Ascending aorta (tissue), 2 donors: ENCODE data around the gene FOXG1. TPM values are rescaled to one million over a fixed set of nuclear protein-coding genes. Genes with fewer than 3 reads are reported as not detected.
A peak's percentile ranks its signal among the peaks of the same experiment; 100 is the strongest.

Experiments
- DNase-seq, 2 donors: peaks; one replicate each; pipeline ENCODE4 v3.0.0-alpha.2; 2019; ENCODE audit warnings: low spot score in 2 of 2
- H3K27ac ChIP-seq, 2 donors: fragments of 200-600 bp; sonication (generic); one replicate each; pipeline ENCODE4 v1.5.1; 2016 to 2017; ENCODE audit warnings: mild to moderate bottlenecking in 1 of 2
- H3K27me3 ChIP-seq: fragments of 200-600 bp; sonication (generic); one replicate; pipeline ENCODE4 v1.5.1; 2017
- H3K36me3 ChIP-seq, 2 donors: fragments of 200-600 bp; sonication (generic); one replicate each; pipeline ENCODE4 v1.5.1; 2016
- H3K4me1 ChIP-seq, 2 donors: fragments of 200-600 bp; sonication (generic); one replicate each; pipeline ENCODE4 v1.5.1; 2016 to 2017; ENCODE audit warnings: mild to moderate bottlenecking in 1 of 2
- H3K4me3 ChIP-seq, 2 donors: fragments of 200-600 bp; sonication (generic); one replicate each; pipeline ENCODE4 v1.5.1; 2016 to 2017; ENCODE audit warnings: mild to moderate bottlenecking in 1 of 2
- H3K9me3 ChIP-seq, 2 donors: fragments of 200-600 bp; sonication (generic); one replicate each; pipeline ENCODE4 v1.5.1; 2016
- CTCF ChIP-seq, 3 experiments: fragments of 200-600 bp in 2 of 3; fragments of 450-650 bp in 1 of 3; sonication (generic) in 2 of 3; IDR thresholded peaks; one replicate each; pipeline ENCODE4 v1.5.1; 2016 to 2019; ENCODE audit warnings: antibody characterized with exemption in 3 of 3, mild to moderate bottlenecking in 1 of 3, moderate library complexity in 1 of 3
- intact Hi-C: fragments of 100-400 bp; cut with DNase I; formaldehyde crosslinking; loops from one replicate; pipeline ENCODE4 v1.15.1; 2023
- total RNA-seq: library from RNA; depleted of rRNA; stranded (reverse); fragments of >200 nt; gene quantifications from one replicate; pipeline ENCODE4 v1.1.0, GENCODE V29; 2016

The FOXG1 gene
- total RNA-seq, 1 donor from 2014 or later: not detected

- Histone ChIP-seq H3K4me1 (peaks cover 0 to 8% of the 10 kb centered on the region in 2 donors), H3K27me3 (no peaks in the 10 kb centered on the region), H3K27ac (no peak overlapping the region), H3K9me3 (no peaks in the 10 kb centered on the region), H3K36me3 (no peaks in the 10 kb centered on the region), H3K4me3 (no peak overlapping the region)
- intact Hi-C loops: no loop called here
- no peak for TF ChIP-seq CTCF (IDR thresholded peaks at IDR 0.05)
- DNase-seq: no peak
Measured at GRCh38 chr14:28780843-28781820, 14.5 kb downstream of the FOXG1 start.

DNA sequence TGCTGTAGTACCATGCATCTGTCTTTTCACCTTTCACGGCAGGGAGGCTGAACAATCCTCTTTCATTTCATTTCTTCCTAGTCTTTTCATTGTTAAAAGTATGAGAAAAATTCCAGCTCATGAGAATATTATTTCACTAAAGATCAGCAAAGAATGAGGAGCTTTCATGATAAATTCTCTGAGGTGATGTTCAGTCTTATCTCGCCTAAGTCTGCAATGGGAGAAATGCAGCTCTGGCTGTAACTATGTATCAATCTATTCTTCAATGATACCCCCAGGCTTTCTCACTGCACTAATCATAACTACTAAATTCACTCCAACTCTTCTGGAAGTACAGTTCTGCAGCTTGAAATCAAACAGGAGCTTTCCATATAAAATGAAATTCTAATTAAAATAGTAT, 15.7 kb downstream of the FOXG1 start:
- intact Hi-C loops: no loop called here
- Histone ChIP-seq H3K4me3 (no peak overlapping the region), H3K4me1 (peaks cover 0 to 8% of the 10 kb centered on the region in 2 donors), H3K9me3 (no peaks in the 10 kb centered on the region), H3K36me3 (no peaks in the 10 kb centered on the region), H3K27ac (no peak overlapping the region), H3K27me3 (no peaks in the 10 kb centered on the region)
- DNase-seq: no peak
- no peak for TF ChIP-seq CTCF (IDR thresholded peaks at IDR 0.05)

GRCh38 chr14:28783664-28784063, 17.1 kb downstream of the FOXG1 start:
- DNase-seq: no peak
- no peaks in the 10 kb centered on the region for H3K9me3 ChIP-seq
- no peak overlapping the region for H3K27ac ChIP-seq
- no peaks in the 10 kb centered on the region for H3K36me3 ChIP-seq
- TF ChIP-seq CTCF (IDR thresholded peaks at IDR 0.05): no peak
- no peak overlapping the region for H3K4me3 ChIP-seq
- intact Hi-C loops: no loop called here
- H3K27me3 ChIP-seq: no peaks in the 10 kb centered on the region
- peaks cover 0 to 8% of the 10 kb centered on the region in 2 donors for H3K4me1 ChIP-seq

DNA sequence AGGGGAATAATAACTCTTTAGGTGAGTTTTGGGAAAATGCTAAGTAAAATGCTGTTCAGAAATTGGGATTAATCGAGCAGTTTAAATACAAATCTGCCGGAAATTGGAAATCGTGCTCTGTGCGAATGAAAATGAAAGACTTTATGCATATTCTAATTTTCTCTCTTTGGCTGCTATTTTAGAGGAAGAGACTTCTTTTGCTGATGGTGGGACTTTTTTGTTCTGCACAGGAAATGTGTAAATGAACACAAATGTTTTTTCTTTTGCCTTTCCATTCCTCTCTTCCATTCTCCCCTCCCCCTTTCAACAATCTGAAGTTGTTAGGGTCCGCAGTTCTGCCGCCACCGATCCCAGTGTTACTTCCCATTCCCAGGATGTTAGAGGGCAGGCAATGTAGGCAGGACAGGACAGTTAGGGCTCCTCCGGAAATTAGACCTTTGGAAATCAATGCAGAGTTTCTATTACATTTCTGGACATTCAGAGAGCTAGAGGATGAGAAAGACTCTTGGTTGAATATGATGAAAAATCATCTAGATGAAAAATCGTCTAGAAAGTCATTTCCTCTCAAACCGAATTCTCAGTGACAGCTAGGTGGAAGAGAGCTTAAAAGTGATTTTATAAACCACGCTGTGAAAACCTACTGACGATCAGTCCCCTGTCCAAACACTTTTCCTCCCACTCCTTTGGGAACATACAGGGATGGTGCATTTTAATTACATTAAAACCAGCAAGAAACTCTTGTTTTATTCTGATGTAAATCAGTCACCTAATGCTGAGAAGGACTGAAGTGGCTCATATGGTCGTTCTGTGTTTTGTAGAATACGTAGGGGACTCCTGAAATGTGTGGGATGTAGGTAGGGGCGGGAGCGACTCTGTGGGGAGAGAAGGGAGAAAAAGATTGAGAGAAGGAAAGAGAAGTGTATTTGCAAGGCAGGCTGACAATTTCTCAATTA, 17.8 kb downstream of the FOXG1 start:
- Histone ChIP-seq H3K4me3 (no peak overlapping the region), H3K9me3 (no peaks in the 10 kb centered on the region), H3K27me3 (no peaks in the 10 kb centered on the region), H3K4me1 (peaks cover 0 to 8% of the 10 kb centered on the region in 2 donors), H3K36me3 (no peaks in the 10 kb centered on the region), H3K27ac (no peak overlapping the region)
- no peak for TF ChIP-seq CTCF (IDR thresholded peaks at IDR 0.05)
- intact Hi-C loops: no loop called here
- DNase-seq: no peak

DNA sequence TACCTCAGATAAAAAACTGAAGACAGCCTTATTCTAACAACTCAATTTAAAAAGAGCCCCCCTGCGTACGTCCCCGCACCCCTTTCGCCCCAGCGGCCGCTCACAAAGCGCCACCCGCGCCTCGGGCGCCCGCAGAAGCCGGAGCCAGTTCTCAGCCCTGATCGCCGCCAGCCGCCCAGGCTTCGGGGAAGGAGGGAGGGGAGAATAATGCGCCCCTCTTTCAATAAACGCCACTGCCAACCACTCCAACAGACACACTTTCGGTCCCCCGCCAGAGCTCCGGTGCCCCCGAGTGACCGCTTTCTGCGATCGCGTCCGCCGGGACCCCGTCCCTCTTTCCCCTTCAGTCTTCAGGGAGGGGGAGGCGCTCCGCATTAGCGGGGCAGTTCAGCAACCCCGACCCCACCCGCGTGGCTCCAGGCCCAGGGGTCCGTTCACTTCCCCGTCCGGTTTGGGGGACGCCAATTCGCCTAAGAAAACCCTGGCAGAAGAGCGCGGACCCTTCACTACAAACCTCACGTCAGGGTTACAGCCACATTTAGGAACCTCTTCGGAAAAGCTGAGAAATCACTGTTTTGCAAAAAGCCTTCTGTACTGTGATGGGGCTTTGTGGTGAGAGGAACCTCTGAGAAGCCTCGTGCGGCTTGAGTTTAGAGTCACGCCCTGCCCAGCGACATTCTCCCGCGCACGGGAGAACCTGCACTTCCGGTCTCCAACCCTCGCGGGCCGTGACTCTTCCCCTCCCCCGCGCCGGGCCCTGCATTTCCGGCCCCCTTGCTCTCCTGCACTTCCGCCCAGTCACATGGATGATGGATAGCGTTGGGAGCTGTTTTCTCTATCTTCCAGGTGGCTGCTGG, 18.7 kb downstream of the FOXG1 start:
- no peaks in the 10 kb centered on the region for H3K27me3 ChIP-seq
- H3K27ac ChIP-seq: no peak overlapping the region
- intact Hi-C loops: no loop called here
- no peak for TF ChIP-seq CTCF (IDR thresholded peaks at IDR 0.05)
- H3K4me1 ChIP-seq: peaks cover 0 to 8% of the 10 kb centered on the region in 2 donors
- DNase-seq: no peak
- H3K36me3 ChIP-seq: no peaks in the 10 kb centered on the region
- H3K4me3 ChIP-seq: peak overlapping the region; percentile 40
- no peaks in the 10 kb centered on the region for H3K9me3 ChIP-seq
